Measurements from ENCODE around the gene F12. TPM values are rescaled to one million over a fixed set of nuclear protein-coding genes. Genes with fewer than 3 reads are reported as not detected.

The F12 gene
- polyA plus RNA-seq, 1 of the 3 experiments (the other 2 are of a cell fraction): 4.3 TPM

- Histone ChIP-seq H3K4me1 (ENCODE audit: control insufficient read depth in 1 of 2, insufficient read depth in 2 of 2, low read depth in 1 of 2, low read length in 1 of 2) (peaks cover 0 to 1% of the 10 kb centered on the region in 2 experiments; a peak in 1 of 4 replicates), H2AFZ (ENCODE audit: low read depth) (no peak overlapping the region), H3K9me2 (no peaks in the 10 kb centered on the region), H3K79me2 (ENCODE audit: insufficient read depth) (no peaks in the 10 kb centered on the region), H3K9me3 (no peaks in the 10 kb centered on the region), H3K9ac (no peak overlapping the region), H3K27ac (ENCODE audit: low read depth in 2 of 2, low read length in 1 of 2) (no peak overlapping the region), H4K20me1 (ENCODE audit: insufficient read depth) (no peaks in the 10 kb centered on the region), H3F3A (replicated peaks; ENCODE audit: insufficient read depth) (peaks cover 5% of the 10 kb centered on the region), H3K27me3 (ENCODE audit: insufficient read depth) (no peaks in the 10 kb centered on the region), H3K36me3 (replicated peaks in 1 of 2; ENCODE audit: control insufficient read depth in 1 of 2, insufficient read depth in 2 of 2, low read length in 1 of 2) (no peaks in the 10 kb centered on the region), H3K4me3 (ENCODE audit: low read depth in 2 of 2, low read length in 1 of 2) (no peak overlapping the region), H3K4me2 (no peak overlapping the region)
- 56% methylated on average over 5 of the region's 11 CpGs for WGBS (ENCODE audit: low lambda C conversion rate)
- DNase-seq: no peak
- CTCF ChIA-PET: interaction anchor here (1.0 to 14.2 kb wide), 7 partner anchors 15 to 117 kb away, joined by 3 to 209 read pairs (median 42); no protein-coding TSS in a partner anchor
- POLR2A ChIA-PET: no interaction called here
- TF ChIP-seq FOXM1 (IDR thresholded peaks at IDR 0.05; ENCODE audit: low read depth) (no peak), MXI1 (IDR thresholded peaks at IDR 0.05; ENCODE audit: low read depth, low read length) (no peak), ELF1 (IDR thresholded peaks at IDR 0.05) (no peak), RCOR1 (IDR thresholded peaks at IDR 0.05; ENCODE audit: low read length) (no peak)
Measured at GRCh38 chr5:177385720-177386119, 23.6 kb downstream of the F12 start.

GRCh38 chr5:177384134-177384533, 25.2 kb downstream of the F12 start, which contains the start of gene SLC34A1:
Gene SLC34A1, plus strand, starts transcription at chr5:177384434. Its CDS starts 1,308 bp downstream, at chr5:177385742.
- Histone ChIP-seq H3K9ac (no peak within 1 kb of the TSS), H2AFZ (ENCODE audit: low read depth) (no peak within 1 kb of the TSS), H4K20me1 (ENCODE audit: insufficient read depth) (no peaks in the 10 kb centered on the region), H3K27ac (ENCODE audit: low read depth in 2 of 2, low read length in 1 of 2) (no peak within 1 kb of the TSS), H3K4me2 (no peak within 1 kb of the TSS), H3K36me3 (replicated peaks in 1 of 2; ENCODE audit: control insufficient read depth in 1 of 2, insufficient read depth in 2 of 2, low read length in 1 of 2) (no peaks in the 10 kb centered on the region), H3K27me3 (ENCODE audit: insufficient read depth) (no peaks in the 10 kb centered on the region), H3K9me3 (no peaks in the 10 kb centered on the region), H3K79me2 (ENCODE audit: insufficient read depth) (no peaks in the 10 kb centered on the region), H3F3A (replicated peaks; ENCODE audit: insufficient read depth) (peaks cover under 1% of the 10 kb centered on the region), H3K4me3 (ENCODE audit: low read depth in 2 of 2, low read length in 1 of 2) (no peak within 1 kb of the TSS), H3K4me1 (ENCODE audit: control insufficient read depth in 1 of 2, insufficient read depth in 2 of 2, low read depth in 1 of 2, low read length in 1 of 2) (peaks cover 0 to 7% of the 10 kb centered on the region in 2 experiments; a peak in 2 of 4 replicates), H3K9me2 (no peaks in the 10 kb centered on the region)
- TF ChIP-seq EZH2phosphoT487 (IDR thresholded peaks at IDR 0.05; ENCODE audit: borderline replicate concordance, low read depth) (no peak), CHD2 (IDR thresholded peaks at IDR 0.05; ENCODE audit: low read length, partially characterized antibody) (no peak), MXI1 (IDR thresholded peaks at IDR 0.05; ENCODE audit: low read depth, low read length) (no peak), IRF3 (IDR thresholded peaks at IDR 0.05; ENCODE audit: low read depth, low read length) (no peak), FOXM1 (IDR thresholded peaks at IDR 0.05; ENCODE audit: low read depth) (no peak)
- TF ChIP-seq, protein P1, sequence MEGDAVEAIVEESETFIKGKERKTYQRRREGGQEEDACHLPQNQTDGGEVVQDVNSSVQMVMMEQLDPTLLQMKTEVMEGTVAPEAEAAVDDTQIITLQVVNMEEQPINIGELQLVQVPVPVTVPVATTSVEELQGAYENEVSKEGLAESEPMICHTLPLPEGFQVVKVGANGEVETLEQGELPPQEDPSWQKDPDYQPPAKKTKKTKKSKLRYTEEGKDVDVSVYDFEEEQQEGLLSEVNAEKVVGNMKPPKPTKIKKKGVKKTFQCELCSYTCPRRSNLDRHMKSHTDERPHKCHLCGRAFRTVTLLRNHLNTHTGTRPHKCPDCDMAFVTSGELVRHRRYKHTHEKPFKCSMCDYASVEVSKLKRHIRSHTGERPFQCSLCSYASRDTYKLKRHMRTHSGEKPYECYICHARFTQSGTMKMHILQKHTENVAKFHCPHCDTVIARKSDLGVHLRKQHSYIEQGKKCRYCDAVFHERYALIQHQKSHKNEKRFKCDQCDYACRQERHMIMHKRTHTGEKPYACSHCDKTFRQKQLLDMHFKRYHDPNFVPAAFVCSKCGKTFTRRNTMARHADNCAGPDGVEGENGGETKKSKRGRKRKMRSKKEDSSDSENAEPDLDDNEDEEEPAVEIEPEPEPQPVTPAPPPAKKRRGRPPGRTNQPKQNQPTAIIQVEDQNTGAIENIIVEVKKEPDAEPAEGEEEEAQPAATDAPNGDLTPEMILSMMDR (IDR thresholded peaks at IDR 0.05): no peak
- TF ChIP-seq, protein P2, sequence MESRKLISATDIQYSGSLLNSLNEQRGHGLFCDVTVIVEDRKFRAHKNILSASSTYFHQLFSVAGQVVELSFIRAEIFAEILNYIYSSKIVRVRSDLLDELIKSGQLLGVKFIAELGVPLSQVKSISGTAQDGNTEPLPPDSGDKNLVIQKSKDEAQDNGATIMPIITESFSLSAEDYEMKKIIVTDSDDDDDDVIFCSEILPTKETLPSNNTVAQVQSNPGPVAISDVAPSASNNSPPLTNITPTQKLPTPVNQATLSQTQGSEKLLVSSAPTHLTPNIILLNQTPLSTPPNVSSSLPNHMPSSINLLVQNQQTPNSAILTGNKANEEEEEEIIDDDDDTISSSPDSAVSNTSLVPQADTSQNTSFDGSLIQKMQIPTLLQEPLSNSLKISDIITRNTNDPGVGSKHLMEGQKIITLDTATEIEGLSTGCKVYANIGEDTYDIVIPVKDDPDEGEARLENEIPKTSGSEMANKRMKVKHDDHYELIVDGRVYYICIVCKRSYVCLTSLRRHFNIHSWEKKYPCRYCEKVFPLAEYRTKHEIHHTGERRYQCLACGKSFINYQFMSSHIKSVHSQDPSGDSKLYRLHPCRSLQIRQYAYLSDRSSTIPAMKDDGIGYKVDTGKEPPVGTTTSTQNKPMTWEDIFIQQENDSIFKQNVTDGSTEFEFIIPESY (IDR thresholded peaks at IDR 0.05; ENCODE audit: borderline replicate concordance, low read depth): no peak
- POLR2A ChIA-PET: no interaction called here
- 33% methylated on average over 3 of the region's 4 CpGs for WGBS (ENCODE audit: low lambda C conversion rate)
- no peak for DNase-seq
- CTCF ChIA-PET: interaction anchor here (5.5 to 14.2 kb wide), 3 partner anchors 15 to 70 kb away, joined by 42 to 209 read pairs (median 58); no protein-coding TSS in a partner anchor
